ENCODE measurements around the gene CETN3. TPM values are rescaled to one million over a fixed set of nuclear protein-coding genes. Genes with fewer than 3 reads are reported as not detected.
"Not testable (repeated sequence)": the region's sequence is repeated elsewhere in the genome, so short reads cannot be mapped to it uniquely, and the experiment has no call there.

CETN3 gene
- total RNA-seq, 6 experiments from 2014 or later: 19.6 to 29.3 (median 24.8) TPM

DNA sequence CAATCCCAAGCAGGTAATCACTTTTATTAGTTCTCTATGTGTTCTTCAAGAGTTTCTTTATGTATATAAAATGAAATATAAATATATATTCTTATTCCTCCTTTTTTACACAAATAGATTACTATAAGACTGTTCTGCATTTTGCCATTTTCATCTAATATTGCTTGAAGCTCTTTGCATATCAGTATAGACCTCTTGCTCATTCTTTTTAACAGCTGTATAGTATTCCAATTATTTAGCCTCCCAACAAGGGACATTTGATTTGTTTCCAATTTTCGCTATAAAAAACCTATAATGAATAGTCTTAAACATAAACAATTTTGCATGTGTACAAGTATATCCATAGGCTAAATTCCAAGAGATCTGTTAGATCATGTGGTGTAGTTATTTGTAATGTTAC is 25.2 kb downstream of the CETN3 start:
- TF ChIP-seq, protein P1, sequence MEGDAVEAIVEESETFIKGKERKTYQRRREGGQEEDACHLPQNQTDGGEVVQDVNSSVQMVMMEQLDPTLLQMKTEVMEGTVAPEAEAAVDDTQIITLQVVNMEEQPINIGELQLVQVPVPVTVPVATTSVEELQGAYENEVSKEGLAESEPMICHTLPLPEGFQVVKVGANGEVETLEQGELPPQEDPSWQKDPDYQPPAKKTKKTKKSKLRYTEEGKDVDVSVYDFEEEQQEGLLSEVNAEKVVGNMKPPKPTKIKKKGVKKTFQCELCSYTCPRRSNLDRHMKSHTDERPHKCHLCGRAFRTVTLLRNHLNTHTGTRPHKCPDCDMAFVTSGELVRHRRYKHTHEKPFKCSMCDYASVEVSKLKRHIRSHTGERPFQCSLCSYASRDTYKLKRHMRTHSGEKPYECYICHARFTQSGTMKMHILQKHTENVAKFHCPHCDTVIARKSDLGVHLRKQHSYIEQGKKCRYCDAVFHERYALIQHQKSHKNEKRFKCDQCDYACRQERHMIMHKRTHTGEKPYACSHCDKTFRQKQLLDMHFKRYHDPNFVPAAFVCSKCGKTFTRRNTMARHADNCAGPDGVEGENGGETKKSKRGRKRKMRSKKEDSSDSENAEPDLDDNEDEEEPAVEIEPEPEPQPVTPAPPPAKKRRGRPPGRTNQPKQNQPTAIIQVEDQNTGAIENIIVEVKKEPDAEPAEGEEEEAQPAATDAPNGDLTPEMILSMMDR (IDR thresholded peaks at IDR 0.05): no peak
- no peaks in the 10 kb centered on the region for H3K4me1 Mint-ChIP-seq (ENCODE audit: low read depth)
- peaks cover 5% of the 10 kb centered on the region for H3K27me3 Mint-ChIP-seq (ENCODE audit: insufficient read depth)
- no peak overlapping the region for H3K4me3 Mint-ChIP-seq
- H3K9me3 Mint-ChIP-seq: no peaks in the 10 kb centered on the region
- no peak for DNase-seq
- H3K27ac Mint-ChIP-seq: no peak overlapping the region
- H3K36me3 Mint-ChIP-seq (ENCODE audit: low read depth): no peaks in the 10 kb centered on the region

DNA sequence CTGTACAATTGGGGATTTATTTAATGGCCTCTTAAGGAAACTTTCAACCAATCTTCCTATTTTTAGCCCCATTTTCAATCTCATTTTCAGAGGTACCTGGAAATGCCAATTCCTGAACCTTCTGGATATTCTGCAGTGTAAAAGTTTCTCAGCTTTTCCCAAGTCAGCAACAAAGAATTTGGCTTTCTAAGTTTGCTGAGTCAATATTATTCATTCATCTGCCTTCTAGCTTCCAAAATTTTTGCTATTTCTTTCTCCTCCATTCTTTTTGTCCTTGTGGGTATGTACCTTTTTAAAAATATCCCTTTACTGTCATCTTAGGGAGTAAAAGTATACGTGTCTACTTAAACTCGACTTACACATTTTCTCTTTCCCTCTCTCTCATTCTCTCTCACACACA is 25.7 kb downstream of the CETN3 start:
- H3K27ac Mint-ChIP-seq: no peak overlapping the region
- TF ChIP-seq, protein P1 (IDR thresholded peaks at IDR 0.05): no peak
- no peak for DNase-seq
- no peaks in the 10 kb centered on the region for H3K9me3 Mint-ChIP-seq
- H3K27me3 Mint-ChIP-seq (ENCODE audit: insufficient read depth): peaks cover 5% of the 10 kb centered on the region
- no peaks in the 10 kb centered on the region for H3K36me3 Mint-ChIP-seq (ENCODE audit: low read depth)
- H3K4me1 Mint-ChIP-seq (ENCODE audit: low read depth): no peaks in the 10 kb centered on the region
- H3K4me3 Mint-ChIP-seq: no peak overlapping the region

DNA sequence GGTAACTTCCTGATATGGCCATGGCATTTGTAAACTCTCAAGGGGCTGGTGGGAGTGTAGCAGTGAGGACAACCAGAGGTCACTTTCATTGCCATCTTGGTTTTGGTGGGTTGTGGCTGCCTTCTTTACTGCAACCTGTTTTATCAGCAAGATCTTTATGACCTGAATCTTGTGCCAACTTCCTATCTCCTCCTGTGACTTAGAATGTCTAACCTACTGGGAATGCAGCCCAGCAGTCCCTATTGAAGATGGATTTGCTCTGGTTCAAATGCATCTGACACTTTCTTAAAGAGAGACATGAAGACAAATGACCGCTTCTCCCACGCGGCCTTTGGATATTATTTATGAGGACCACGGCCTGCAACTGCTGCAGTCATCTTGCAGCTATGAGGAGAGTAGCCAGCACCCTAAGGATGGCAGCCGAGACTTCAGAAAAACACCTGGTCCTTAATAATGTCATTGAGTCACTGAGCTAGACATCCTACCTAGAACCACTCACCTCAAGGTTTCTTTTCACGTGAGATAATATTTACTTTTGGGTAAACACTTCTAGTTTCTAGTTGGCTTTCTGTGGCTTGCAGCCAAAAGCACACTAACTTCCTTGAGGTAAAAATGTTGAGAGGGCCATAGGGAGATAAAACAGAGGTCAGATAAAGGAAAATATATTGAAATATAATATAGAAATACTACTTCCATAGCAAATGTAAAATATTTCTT is 28.2 kb downstream of the CETN3 start:
- DNase-seq: no peak
- TF ChIP-seq, protein P1 (IDR thresholded peaks at IDR 0.05): no peak
- H3K36me3 Mint-ChIP-seq (ENCODE audit: low read depth): no peaks in the 10 kb centered on the region
- no peak overlapping the region for H3K4me3 Mint-ChIP-seq
- no peak overlapping the region for H3K27ac Mint-ChIP-seq
- no peaks in the 10 kb centered on the region for H3K9me3 Mint-ChIP-seq
- peaks cover 5% of the 10 kb centered on the region for H3K27me3 Mint-ChIP-seq (ENCODE audit: insufficient read depth)
- H3K4me1 Mint-ChIP-seq (ENCODE audit: low read depth): no peaks in the 10 kb centered on the region

DNA sequence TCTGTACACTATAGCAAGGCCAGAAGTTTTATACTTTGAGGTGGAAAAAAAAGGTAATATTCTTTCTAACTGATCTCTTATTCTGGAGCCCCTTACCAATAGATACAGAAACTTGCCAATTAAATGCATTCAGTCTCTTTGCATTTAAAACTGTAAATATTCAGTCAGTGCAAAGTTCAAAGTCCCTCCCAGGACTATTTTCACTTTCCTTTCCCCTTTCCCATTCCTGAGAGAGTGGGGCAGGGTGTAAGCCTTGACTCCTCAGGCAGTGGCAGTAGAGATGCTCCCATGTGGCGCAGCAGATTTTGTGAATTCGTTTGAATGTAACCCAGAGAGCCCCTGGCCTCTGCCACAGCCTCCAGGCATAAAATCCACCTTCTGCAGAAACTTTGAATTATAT is 29.9 kb downstream of the CETN3 start:
- no peak for DNase-seq
- Mint-ChIP-seq H3K27me3 (ENCODE audit: insufficient read depth) (peaks cover 8% of the 10 kb centered on the region), H3K4me1 (ENCODE audit: low read depth) (no peaks in the 10 kb centered on the region), H3K36me3 (ENCODE audit: low read depth) (no peaks in the 10 kb centered on the region), H3K4me3 (no peak overlapping the region), H3K9me3 (no peaks in the 10 kb centered on the region), H3K27ac (no peak overlapping the region)
- TF ChIP-seq, protein P1 (IDR thresholded peaks at IDR 0.05): no peak

DNA sequence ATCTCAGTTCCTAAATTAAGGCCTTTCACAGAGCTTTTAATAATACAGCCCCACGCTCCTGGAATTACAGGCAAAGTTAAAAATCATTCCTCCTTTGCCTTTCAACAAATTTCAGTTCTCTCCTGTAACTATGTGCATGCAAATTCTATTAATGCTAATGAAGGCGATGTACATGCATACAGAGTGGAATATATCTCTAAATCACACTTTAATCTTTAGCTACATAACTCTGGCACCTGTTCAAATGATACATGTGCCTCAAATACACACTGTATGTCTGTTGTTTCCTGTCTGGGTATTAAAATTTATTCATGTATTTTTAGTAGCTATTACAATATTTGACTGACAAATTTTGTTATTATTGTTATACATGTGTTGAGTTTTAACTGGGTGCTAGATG is 30.8 kb downstream of the CETN3 start:
- no peaks in the 10 kb centered on the region for H3K36me3 Mint-ChIP-seq (ENCODE audit: low read depth)
- no peaks in the 10 kb centered on the region for H3K9me3 Mint-ChIP-seq
- H3K27ac Mint-ChIP-seq: no peak overlapping the region
- H3K27me3 Mint-ChIP-seq (ENCODE audit: insufficient read depth): peaks cover 8% of the 10 kb centered on the region
- no peak for DNase-seq
- H3K4me3 Mint-ChIP-seq: no peak overlapping the region
- TF ChIP-seq, protein P1 (IDR thresholded peaks at IDR 0.05): no peak
- H3K4me1 Mint-ChIP-seq (ENCODE audit: low read depth): no peaks in the 10 kb centered on the region

DNA sequence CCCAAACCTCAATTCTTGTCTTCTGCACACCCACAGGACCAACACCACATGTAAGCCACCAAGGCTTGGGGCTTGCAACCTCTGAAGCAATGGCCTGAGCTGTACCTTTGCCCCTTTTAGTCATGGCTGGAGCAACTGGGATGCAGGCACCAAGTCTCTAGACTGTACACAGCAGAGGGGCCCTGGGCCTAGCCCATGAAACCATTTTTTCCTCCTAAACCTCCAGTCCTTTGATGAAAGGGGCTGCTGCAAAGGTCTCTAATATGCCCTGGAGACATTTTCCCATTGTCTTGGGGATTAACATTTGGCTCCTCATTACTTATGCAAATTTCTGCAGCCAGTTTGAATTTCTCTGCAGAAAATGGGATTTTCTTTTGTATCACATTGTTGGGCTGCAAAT is 38.3 kb downstream of the CETN3 start:
- H3K4me3 Mint-ChIP-seq; H3K27ac Mint-ChIP-seq; H3K27me3 Mint-ChIP-seq (ENCODE audit: insufficient read depth); H3K36me3 Mint-ChIP-seq (ENCODE audit: low read depth); H3K9me3 Mint-ChIP-seq; H3K4me1 Mint-ChIP-seq (ENCODE audit: low read depth); DNase-seq: not testable (repeated sequence)

Measured in HFFc6 (cell line).